ENCODE data around the gene PIK3C2B.

PIK3C2B gene

DNA sequence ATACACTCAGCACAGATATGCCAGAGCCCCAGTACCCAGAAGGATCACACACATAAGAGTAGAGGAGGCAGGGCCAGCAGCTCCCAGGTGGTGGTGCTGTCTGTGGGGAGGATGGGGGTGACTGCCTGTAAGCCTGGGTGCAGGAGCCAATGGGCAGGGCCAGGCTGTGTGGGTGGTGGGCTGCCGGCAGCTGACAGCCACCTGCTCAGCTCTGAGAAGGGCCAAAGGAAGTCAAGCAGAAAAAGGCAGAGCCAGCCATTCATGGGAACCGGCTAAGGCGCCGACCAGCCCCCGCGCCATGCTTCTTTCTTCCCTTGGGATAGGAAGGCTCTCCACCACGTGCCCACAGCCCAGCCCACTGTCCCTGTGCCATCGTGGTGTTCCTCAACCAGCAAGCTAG is 14.1 kb downstream of the PIK3C2B start:
- Histone ChIP-seq H4K20me1 (ENCODE audit: insufficient read depth, low read length, poor library complexity, severe bottlenecking) (peaks cover 32% of the 10 kb centered on the region), H3K4me2 (ENCODE audit: low read depth, low read length, poor library complexity, severe bottlenecking) (peak overlapping the region; percentile 50), H3K9ac (ENCODE audit: low read depth, low read length, poor library complexity, severe bottlenecking) (peak overlapping the region; percentile 19), H3K9me3 (ENCODE audit: insufficient read depth, low read depth, low read length) (no peaks in the 10 kb centered on the region), H2AFZ (ENCODE audit: low read length) (no peak overlapping the region), H3K4me1 (ENCODE audit: insufficient read depth, low read length, poor library complexity, severe bottlenecking) (peaks cover 72% of the 10 kb centered on the region), H3F3A (ENCODE audit: low read depth) (no peaks in the 10 kb centered on the region), H3K4me3 (ENCODE audit: low read length, poor library complexity, severe bottlenecking) (no peak overlapping the region), H3K27me3 (ENCODE audit: insufficient read depth, low read length, poor library complexity, severe bottlenecking) (no peaks in the 10 kb centered on the region), H3K36me3 (ENCODE audit: insufficient read depth, low read length) (no peaks in the 10 kb centered on the region), H3K79me2 (ENCODE audit: insufficient read depth, low read length) (peaks cover 97% of the 10 kb centered on the region), H3K9me2 (replicated peaks; ENCODE audit: low read depth, low read length) (no peaks in the 10 kb centered on the region)
- TF ChIP-seq EZH2phosphoT487 (IDR thresholded peaks at IDR 0.05; ENCODE audit: borderline replicate concordance): no peak
- TF ChIP-seq, protein P1, sequence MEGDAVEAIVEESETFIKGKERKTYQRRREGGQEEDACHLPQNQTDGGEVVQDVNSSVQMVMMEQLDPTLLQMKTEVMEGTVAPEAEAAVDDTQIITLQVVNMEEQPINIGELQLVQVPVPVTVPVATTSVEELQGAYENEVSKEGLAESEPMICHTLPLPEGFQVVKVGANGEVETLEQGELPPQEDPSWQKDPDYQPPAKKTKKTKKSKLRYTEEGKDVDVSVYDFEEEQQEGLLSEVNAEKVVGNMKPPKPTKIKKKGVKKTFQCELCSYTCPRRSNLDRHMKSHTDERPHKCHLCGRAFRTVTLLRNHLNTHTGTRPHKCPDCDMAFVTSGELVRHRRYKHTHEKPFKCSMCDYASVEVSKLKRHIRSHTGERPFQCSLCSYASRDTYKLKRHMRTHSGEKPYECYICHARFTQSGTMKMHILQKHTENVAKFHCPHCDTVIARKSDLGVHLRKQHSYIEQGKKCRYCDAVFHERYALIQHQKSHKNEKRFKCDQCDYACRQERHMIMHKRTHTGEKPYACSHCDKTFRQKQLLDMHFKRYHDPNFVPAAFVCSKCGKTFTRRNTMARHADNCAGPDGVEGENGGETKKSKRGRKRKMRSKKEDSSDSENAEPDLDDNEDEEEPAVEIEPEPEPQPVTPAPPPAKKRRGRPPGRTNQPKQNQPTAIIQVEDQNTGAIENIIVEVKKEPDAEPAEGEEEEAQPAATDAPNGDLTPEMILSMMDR (conservative IDR thresholded peaks at IDR 0.05; ENCODE audit: low read length): peak; percentile 36

DNA sequence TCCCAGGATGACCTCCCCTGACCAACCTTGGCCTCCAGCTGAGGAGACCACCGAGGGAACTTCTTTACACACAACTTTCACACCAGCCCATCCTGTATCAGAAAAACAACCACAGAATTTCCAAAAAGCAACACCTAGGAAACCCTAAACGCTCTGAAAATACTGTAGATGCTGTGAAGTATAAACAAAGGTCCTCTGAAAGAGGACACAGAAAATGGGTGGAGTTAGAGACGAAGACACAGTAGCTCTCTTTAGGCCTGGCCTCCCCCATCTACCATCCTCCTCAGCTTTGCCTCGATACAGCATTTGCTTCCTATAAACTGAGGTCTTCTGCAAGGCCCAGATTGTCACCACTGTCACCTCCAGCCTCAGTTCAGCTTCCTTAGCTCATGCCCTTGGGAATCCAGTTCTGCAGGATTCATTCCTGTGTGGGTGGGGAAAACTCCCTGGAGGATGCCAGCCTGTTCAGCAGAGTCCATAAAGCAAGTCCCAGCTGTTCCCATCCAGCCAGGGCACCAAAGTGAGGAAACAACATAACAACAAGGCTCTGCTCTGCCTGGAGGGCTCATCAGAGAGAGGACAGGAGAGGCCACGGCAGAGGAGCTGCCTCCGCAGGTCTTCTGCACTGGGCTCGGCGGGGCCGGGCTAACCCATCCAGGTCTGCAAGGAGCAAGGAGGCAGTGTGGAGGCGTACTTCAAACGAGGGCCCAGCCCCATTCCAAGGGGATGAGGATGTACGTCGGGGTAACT is 15.0 kb downstream of the PIK3C2B start:
- H3K4me2 ChIP-seq (ENCODE audit: low read depth, low read length, poor library complexity, severe bottlenecking): peak overlapping the region; percentile 50
- peaks cover 67% of the 10 kb centered on the region for H3K4me1 ChIP-seq (ENCODE audit: insufficient read depth, low read length, poor library complexity, severe bottlenecking)
- H3K36me3 ChIP-seq (ENCODE audit: insufficient read depth, low read length): no peaks in the 10 kb centered on the region

DNA sequence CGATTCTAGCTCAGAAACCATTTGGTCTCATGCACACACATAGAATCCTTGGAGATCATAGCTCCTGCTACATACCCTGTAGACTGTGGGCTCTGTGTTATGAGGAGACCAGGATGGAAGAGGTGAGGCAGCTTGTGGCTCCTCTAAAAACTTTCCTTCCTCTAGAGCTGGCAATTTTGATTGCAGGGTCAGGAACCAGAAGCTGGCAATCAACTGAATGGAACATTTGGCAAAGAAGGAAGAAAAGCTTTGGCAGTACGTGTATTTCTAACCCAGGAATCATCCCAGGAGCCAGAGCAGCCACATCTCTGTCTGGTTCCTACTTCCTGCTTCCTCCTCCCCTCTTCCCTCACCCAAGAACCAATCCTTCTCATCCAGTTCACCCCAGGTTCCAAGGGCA is 15.7 kb downstream of the PIK3C2B start:
- Histone ChIP-seq H3K9ac (ENCODE audit: low read depth, low read length, poor library complexity, severe bottlenecking) (peak overlapping the region; percentile 7), H3K27me3 (ENCODE audit: insufficient read depth, low read length, poor library complexity, severe bottlenecking) (no peaks in the 10 kb centered on the region), H2AFZ (ENCODE audit: low read length) (no peak overlapping the region), H3K4me2 (ENCODE audit: low read depth, low read length, poor library complexity, severe bottlenecking) (peak overlapping the region; percentile 18), H3K9me2 (replicated peaks; ENCODE audit: low read depth, low read length) (no peaks in the 10 kb centered on the region), H3K4me1 (ENCODE audit: insufficient read depth, low read length, poor library complexity, severe bottlenecking) (peaks cover 67% of the 10 kb centered on the region), H3K79me2 (ENCODE audit: insufficient read depth, low read length) (peaks cover 97% of the 10 kb centered on the region), H4K20me1 (ENCODE audit: insufficient read depth, low read length, poor library complexity, severe bottlenecking) (peaks cover 25% of the 10 kb centered on the region), H3F3A (ENCODE audit: low read depth) (no peaks in the 10 kb centered on the region), H3K36me3 (ENCODE audit: insufficient read depth, low read length) (no peaks in the 10 kb centered on the region), H3K9me3 (ENCODE audit: insufficient read depth, low read depth, low read length) (no peaks in the 10 kb centered on the region), H3K4me3 (ENCODE audit: low read length, poor library complexity, severe bottlenecking) (no peak overlapping the region)
- no peak for TF ChIP-seq EZH2phosphoT487 (IDR thresholded peaks at IDR 0.05; ENCODE audit: borderline replicate concordance)
- TF ChIP-seq, protein P1 (conservative IDR thresholded peaks at IDR 0.05; ENCODE audit: low read length): no peak

More for the DNA sequence above, 15.0 kb downstream of the PIK3C2B start:
- H3K4me3 ChIP-seq (ENCODE audit: low read length, poor library complexity, severe bottlenecking): no peak overlapping the region
- H4K20me1 ChIP-seq (ENCODE audit: insufficient read depth, low read length, poor library complexity, severe bottlenecking): peaks cover 28% of the 10 kb centered on the region
- no peaks in the 10 kb centered on the region for H3K27me3 ChIP-seq (ENCODE audit: insufficient read depth, low read length, poor library complexity, severe bottlenecking)
- no peaks in the 10 kb centered on the region for H3K9me3 ChIP-seq (ENCODE audit: insufficient read depth, low read depth, low read length)
- no peaks in the 10 kb centered on the region for H3K9me2 ChIP-seq (replicated peaks; ENCODE audit: low read depth, low read length)
- H3F3A ChIP-seq (ENCODE audit: low read depth): no peaks in the 10 kb centered on the region
- no peak overlapping the region for H2AFZ ChIP-seq (ENCODE audit: low read length)
- peak overlapping the region; percentile 7 for H3K9ac ChIP-seq (ENCODE audit: low read depth, low read length, poor library complexity, severe bottlenecking)
- no peak for TF ChIP-seq EZH2phosphoT487 (IDR thresholded peaks at IDR 0.05; ENCODE audit: borderline replicate concordance)
- TF ChIP-seq, protein P1 (conservative IDR thresholded peaks at IDR 0.05; ENCODE audit: low read length): no peak
- H3K79me2 ChIP-seq (ENCODE audit: insufficient read depth, low read length): peaks cover 97% of the 10 kb centered on the region
